Activated CD8-positive, alpha-beta T cell treated with anti-CD3 and anti-CD28 coated beads for 36 hours (primary cell): Measurements from ENCODE around the gene KRTAP5-4. TPM values are rescaled to one million over a fixed set of nuclear protein-coding genes. Genes with fewer than 3 reads are reported as not detected.
A peak's percentile ranks its signal among the peaks of the same experiment; 100 is the strongest.

Experiments
- ATAC-seq: fragments of 200-7000 bp; cut with Tn5 transposase; one replicate; pipeline ENCODE4 v1.10.0; 2021; ENCODE audit warnings: mild to moderate bottlenecking, moderate library complexity
- CTCF ChIA-PET: fragments of 350-600 bp; sonication (Branson Sonifier 250); formaldehyde crosslinking; loops from one replicate; lab custom pipeline; 2021; ENCODE audit warnings: antibody characterized with exemption; lab: Charles Lee
- POLR2A ChIA-PET: fragments of 350-600 bp; sonication (Branson Sonifier 250); formaldehyde crosslinking; loops from one replicate; lab custom pipeline; 2021; ENCODE audit warnings: antibody characterized with exemption; lab: Charles Lee
- DNase-seq: peaks from one replicate; pipeline ENCODE4 v3.0.0-alpha.2; 2020
- H3K27ac Mint-ChIP-seq: one replicate; pipeline ENCODE4 v1.8.0; 2021; ENCODE audit warnings: mild to moderate bottlenecking, mixed read lengths
- H3K27me3 Mint-ChIP-seq: one replicate; pipeline ENCODE4 v1.8.0; 2021; ENCODE audit warnings: mixed read lengths
- H3K36me3 Mint-ChIP-seq: one replicate; pipeline ENCODE4 v1.8.0; 2021; ENCODE audit warnings: low read depth, mixed read lengths
- H3K4me1 Mint-ChIP-seq: one replicate; pipeline ENCODE4 v1.8.0; 2021; ENCODE audit warnings: low read depth, mixed read lengths
- H3K4me3 Mint-ChIP-seq: one replicate; pipeline ENCODE4 v1.8.0; 2021; ENCODE audit warnings: mild to moderate bottlenecking, moderate library complexity, mixed read lengths
- H3K9me3 Mint-ChIP-seq: one replicate; pipeline ENCODE4 v1.8.0; 2021; ENCODE audit warnings: mixed read lengths
- CTCF ChIP-seq: fragments of 200-600 bp; IDR thresholded peaks from one replicate; pipeline ENCODE4 v1.8.0; 2022; ENCODE audit warnings: antibody characterized with exemption, mild to moderate bottlenecking
- intact Hi-C: fragments of 100-400 bp; cut with micrococcal nuclease; formaldehyde crosslinking; loops from one replicate; pipeline ENCODE4 v1.10.0; 2022
- total RNA-seq, 2 experiments: library from RNA; stranded (reverse); gene quantifications; one replicate each; pipeline ENCODE4 v1.2.3, GENCODE V29; 2021

The KRTAP5-4 gene
- total RNA-seq, 2 experiments from 2014 or later = not detected

GRCh38 chr11:1643146-1643690 lies 21.3 kb upstream of the KRTAP5-4 start:
- POLR2A ChIA-PET = no interaction called here

GRCh38 chr11:1642288-1643145 lies 20.6 kb upstream of the KRTAP5-4 start:
- DNase-seq = no peak
- Mint-ChIP-seq H3K27ac (no peak overlapping the region), H3K9me3 (no peaks in the 10 kb centered on the region), H3K27me3 (peaks cover 8% of the 10 kb centered on the region), H3K4me3 (no peak overlapping the region), H3K36me3 (no peaks in the 10 kb centered on the region), H3K4me1 (no peaks in the 10 kb centered on the region)
- ChIA-PET CTCF (interaction anchor here (8.2 kb wide), 1 partner anchor 9 kb away, joined by 86 read pairs; no protein-coding TSS in a partner anchor), POLR2A (interaction anchor here (0.6 kb wide), 1 partner anchor 111 kb away, joined by 3 read pairs; no protein-coding TSS in a partner anchor)
- TF ChIP-seq CTCF = no peak
- intact Hi-C loops = no loop called here
- no peak for ATAC-seq

More at GRCh38 chr11:1643146-1643690, 21.3 kb upstream of the KRTAP5-4 start:
- H3K9me3 Mint-ChIP-seq = no peaks in the 10 kb centered on the region
- ATAC-seq = no peak
- CTCF ChIA-PET = interaction anchor here (8.2 kb wide), 1 partner anchor 8 kb away, joined by 86 read pairs; no protein-coding TSS in a partner anchor
- H3K27ac Mint-ChIP-seq = no peak overlapping the region
- peaks cover 8% of the 10 kb centered on the region for H3K27me3 Mint-ChIP-seq
- TF ChIP-seq CTCF = no peak
- no peaks in the 10 kb centered on the region for H3K4me1 Mint-ChIP-seq
- DNase-seq = no peak
- no peak overlapping the region for H3K4me3 Mint-ChIP-seq
- no peaks in the 10 kb centered on the region for H3K36me3 Mint-ChIP-seq
- intact Hi-C loops = no loop called here

GRCh38 chr11:1641096-1641495 lies 19.2 kb upstream of the KRTAP5-4 start:
- ChIA-PET POLR2A (no interaction called here), CTCF (interaction anchor here (0.7 to 8.2 kb wide), 14 partner anchors 10 to 503 kb away, joined by 3 to 86 read pairs (median 8); partner anchors contain the start of gene KRTAP5-5)
- intact Hi-C loops = no loop called here
- Mint-ChIP-seq H3K27me3 (peaks cover 9% of the 10 kb centered on the region), H3K4me1 (no peaks in the 10 kb centered on the region), H3K36me3 (no peaks in the 10 kb centered on the region), H3K27ac (no peak overlapping the region), H3K4me3 (no peak overlapping the region), H3K9me3 (no peaks in the 10 kb centered on the region)
- no peak for DNase-seq
- TF ChIP-seq CTCF = no peak
- no peak for ATAC-seq

GRCh38 chr11:1640076-1640946 lies 18.4 kb upstream of the KRTAP5-4 start:
- no peak overlapping the region for H3K27ac Mint-ChIP-seq
- ChIA-PET CTCF (interaction anchor here (0.6 to 8.2 kb wide), 26 partner anchors 9 to 504 kb away, joined by 3 to 86 read pairs (median 5); partner anchors contain the start of gene KRTAP5-5), POLR2A (no interaction called here)
- H3K36me3 Mint-ChIP-seq = no peaks in the 10 kb centered on the region
- no peak overlapping the region for H3K4me3 Mint-ChIP-seq
- H3K9me3 Mint-ChIP-seq = no peaks in the 10 kb centered on the region
- no peaks in the 10 kb centered on the region for H3K4me1 Mint-ChIP-seq
- intact Hi-C loops = no loop called here
- ATAC-seq (peak; percentile 42), DNase-seq (peak; percentile 26)
- H3K27me3 Mint-ChIP-seq = peaks cover 9% of the 10 kb centered on the region
- TF ChIP-seq CTCF = peak; percentile 95
